Endothelial cell of umbilical vein (primary cell): Measurements from ENCODE around the gene WDR5. TPM values are rescaled to one million over a fixed set of nuclear protein-coding genes. Genes with fewer than 3 reads are reported as not detected.

Source experiments
- BruUV-seq: library from RNA; stranded (reverse); fragments of 400-500 nt; replicated peaks from 2 replicates; lab custom pipeline; 2021; lab: Mats Ljungman, UMichigan
- CTCF ChIA-PET: fragments of 300-600, 350-600 bp; sonication (Branson Sonifier 250); formaldehyde crosslinking; loops from one replicate; lab custom pipeline; 2021; ENCODE audit warnings: antibody characterized with exemption, inconsistent platforms; lab: Charles Lee
- POLR2A ChIA-PET: fragments of 300-600, 350-600 bp; sonication (Branson Sonifier 250); formaldehyde crosslinking; loops from one replicate; lab custom pipeline; 2021; ENCODE audit warnings: antibody characterized with exemption, inconsistent platforms; lab: Charles Lee
- DNase-seq: peaks from one replicate; pipeline ENCODE4 v3.0.0-alpha.2; 2011; ENCODE audit warnings: low read depth, low spot score
- FAIRE-seq: peaks from 2 replicates; lab custom pipeline; 2011; peaks lifted over from hg19 to GRCh38; lab: Jason Lieb, UNC
- H2AFZ ChIP-seq: 2 replicates; pipeline ENCODE4 v1.6.0; 2012; ENCODE audit warnings: low read depth, low read length, control low read depth, inconsistent platforms
- H3K27ac ChIP-seq: 2 replicates; pipeline ENCODE4 v1.5.1; 2011; ENCODE audit warnings: low read depth, mild to moderate bottlenecking, control low read depth, low read length, moderate library complexity; ENCODE audit not compliant: insufficient read depth
- H3K27me3 ChIP-seq, 2 experiments: 2 replicates each; pipeline versions ENCODE4 v1.6.0 to v1.6.1; 2011; ENCODE audit warnings: low read length in 2 of 2, mixed read lengths in 1 of 2; ENCODE audit not compliant: control insufficient read depth in 2 of 2, insufficient read depth in 2 of 2
- H3K36me3 ChIP-seq, 2 experiments: 2 replicates in 1 of 2; 3 replicates in 1 of 2; pipeline ENCODE4 v1.5.1; 2011; ENCODE audit warnings: low read length in 2 of 2, mild to moderate bottlenecking in 1 of 2, moderate library complexity in 1 of 2; ENCODE audit not compliant: control insufficient read depth in 2 of 2, insufficient read depth in 2 of 2; ENCODE audit errors: extremely low read depth in 1 of 2
- H3K4me1 ChIP-seq: 3 replicates; pipeline ENCODE4 v1.5.1; 2011; ENCODE audit warnings: mild to moderate bottlenecking, low read length; ENCODE audit not compliant: control insufficient read depth, insufficient read depth; ENCODE audit errors: extremely low read depth
- H3K4me2 ChIP-seq: 2 replicates; pipeline ENCODE4 v1.6.1; 2011; ENCODE audit warnings: low read length, control low read depth, mixed read lengths; ENCODE audit not compliant: insufficient read depth
- H3K4me3 ChIP-seq, 3 experiments: fragments of 200-600 bp in 1 of 3; sonication (generic), shearing (Covaris generic) in 1 of 3; replicated peaks in 1 of 3; 2 replicates each; pipeline ENCODE4 v1.5.1; 2011 to 2016; ENCODE audit warnings: control low read depth in 3 of 3, low read length in 3 of 3, mild to moderate bottlenecking in 2 of 3, inconsistent platforms in 1 of 3, low read depth in 1 of 3, moderate library complexity in 1 of 3; ENCODE audit not compliant: insufficient read depth in 1 of 3
- H3K79me2 ChIP-seq: 2 replicates; pipeline ENCODE4 v1.6.0; 2012; ENCODE audit warnings: low read length, inconsistent platforms; ENCODE audit not compliant: control insufficient read depth, insufficient read depth
- H3K9ac ChIP-seq: replicated peaks from 2 replicates; pipeline ENCODE3; 2011; ENCODE audit warnings: low read length, control low read depth; ENCODE audit not compliant: insufficient read depth; ENCODE audit errors: extremely low read depth
- H3K9me1 ChIP-seq: replicated peaks from 3 replicates; pipeline ENCODE4 v1.6.0; 2011; ENCODE audit warnings: mild to moderate bottlenecking, low read length; ENCODE audit not compliant: control insufficient read depth, insufficient read depth; ENCODE audit errors: extremely low read depth
- H3K9me3 ChIP-seq: replicated peaks from 2 replicates; pipeline ENCODE4 v1.5.1; 2012; ENCODE audit warnings: low read length, inconsistent platforms; ENCODE audit not compliant: control insufficient read depth, insufficient read depth
- H4K20me1 ChIP-seq: replicated peaks from 2 replicates; pipeline ENCODE3; 2011; ENCODE audit warnings: mild to moderate bottlenecking, low read length; ENCODE audit not compliant: control insufficient read depth, insufficient read depth; ENCODE audit errors: extremely low read depth
- EZH2 ChIP-seq: IDR thresholded peaks from 2 replicates; pipeline ENCODE4 v1.6.1; 2012; ENCODE audit warnings: borderline replicate concordance, low read depth, mild to moderate bottlenecking, moderate library complexity, low read length, inconsistent platforms; ENCODE audit not compliant: severe bottlenecking
- FOS ChIP-seq: IDR thresholded peaks from 2 replicates; pipeline ENCODE4 v1.6.1; 2011; ENCODE audit warnings: mild to moderate bottlenecking, low read length, moderate library complexity, borderline replicate concordance; ENCODE audit not compliant: insufficient read depth
- GATA2 ChIP-seq: IDR thresholded peaks from 2 replicates; pipeline ENCODE4 v1.7.0; 2011; ENCODE audit warnings: low read depth, mild to moderate bottlenecking, moderate library complexity, mixed read lengths, low read length; ENCODE audit not compliant: insufficient read length, insufficient read depth
- JUN ChIP-seq: IDR thresholded peaks from 2 replicates; pipeline ENCODE4 v1.6.1; 2011; ENCODE audit warnings: borderline replicate concordance, low read depth; ENCODE audit not compliant: insufficient read length, insufficient read depth
- MYC ChIP-seq: IDR thresholded peaks from one replicate; pipeline ENCODE4 v1.6.1; 2011; ENCODE audit warnings: mild to moderate bottlenecking, low read depth, low read length
- POLR2A ChIP-seq: IDR thresholded peaks from 2 replicates; pipeline ENCODE4 v1.6.1; 2012; ENCODE audit warnings: low read depth, mild to moderate bottlenecking, control low read depth, low read length
- POLR2AphosphoS5 ChIP-seq: IDR thresholded peaks from 2 replicates; pipeline ENCODE4 v1.6.1; 2012; ENCODE audit warnings: low read depth, mild to moderate bottlenecking, control low read depth, low read length, moderate library complexity; ENCODE audit not compliant: insufficient read depth
- dilution Hi-C: fragments of 300-500 bp; cut with MboI; formaldehyde crosslinking; loops from one replicate; pipeline ENCODE4 v1.15.0; 2019; ENCODE audit warnings: low sequenced_read_pairs; ENCODE audit not compliant: extremely low pct_ligation_motif_present
- intact Hi-C: fragments of 100-400 bp; cut with micrococcal nuclease; formaldehyde crosslinking; loops from one replicate; pipeline ENCODE4 v1.10.0; 2022
- polyA plus RNA-seq, 4 experiments: library from polyadenylated mRNA; depleted of rRNA in 3 of 4; stranded (reverse) in 3 of 4; unstranded in 1 of 4; fragments of >200 nt; gene quantifications; 2 replicates each; pipeline versions ENCODE4 v1.2.1 to v1.2.3, GENCODE V29; 2011 to 2012; ENCODE audit warnings: missing spikeins in 1 of 4
- total RNA-seq: library from RNA; stranded (reverse); gene quantifications from 2 replicates; pipeline ENCODE4 v1.2.3, GENCODE V29; 2021
- TF ChIP-seq, protein P1 (sequence below), 2 donors: IDR thresholded peaks; 1 replicate in 1 of 2; 2 replicates in 1 of 2; pipeline ENCODE4 v1.5.1; 2011; ENCODE audit warnings: low read length in 2 of 2, mild to moderate bottlenecking in 2 of 2, moderate library complexity in 2 of 2, control low read depth in 1 of 2, inconsistent platforms in 1 of 2, low read depth in 1 of 2; ENCODE audit not compliant: insufficient read depth in 1 of 2; ENCODE audit errors: extremely low read depth in 1 of 2
- TF ChIP-seq, protein P2 (sequence below): IDR thresholded peaks from 2 replicates; pipeline ENCODE4 v1.6.1; 2011; ENCODE audit not compliant: insufficient read depth, insufficient read length

The WDR5 gene
- total and polyA plus RNA-seq, 2 donors (not counting 3 experiments of a cell fraction or from before 2014, with no cell fraction given) = 32.1 to 42.5 TPM

DNA sequence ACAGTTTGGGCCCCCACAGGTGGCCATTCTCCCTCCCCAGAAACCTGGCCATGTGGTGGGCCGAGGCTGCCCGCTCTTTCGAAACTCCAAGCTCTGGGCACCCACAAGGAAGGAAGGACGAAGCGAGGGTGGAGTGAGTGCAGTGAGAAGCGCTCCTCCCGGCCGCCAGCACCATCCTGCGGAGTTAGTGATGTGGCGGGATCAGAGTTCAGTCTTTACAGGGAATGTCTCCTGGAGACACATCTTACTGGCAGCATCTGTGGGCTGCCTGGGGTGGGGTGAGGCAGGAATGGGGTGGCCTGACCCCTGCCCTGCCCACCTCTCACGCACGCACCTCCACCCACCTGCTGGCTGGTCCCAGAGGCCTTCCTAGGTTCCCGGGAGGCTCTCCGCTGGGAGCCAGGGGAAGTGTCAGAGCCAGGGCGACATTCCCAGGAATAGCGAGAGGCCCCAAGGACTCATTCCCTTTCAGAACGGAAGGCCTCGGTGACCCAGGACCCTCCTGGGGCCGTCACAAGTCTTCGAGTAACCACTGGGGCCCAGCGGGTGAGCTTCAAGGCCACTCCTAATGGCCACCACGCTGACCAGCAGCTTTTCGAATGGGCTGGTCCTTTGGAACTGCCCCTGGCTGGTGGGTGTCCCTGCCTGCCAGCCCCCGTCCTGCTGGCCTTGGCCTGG, 34.0 kb downstream of the WDR5 start:
- DNase-seq (no peak), FAIRE-seq (no peak)
- no peak overlapping the region for H2AFZ ChIP-seq
- TF ChIP-seq MYC (no peak), GATA2 (no peak), POLR2A (no peak), EZH2 (no peak), JUN (no peak), FOS (no peak), POLR2AphosphoS5 (no peak)
- TF ChIP-seq, protein P1, sequence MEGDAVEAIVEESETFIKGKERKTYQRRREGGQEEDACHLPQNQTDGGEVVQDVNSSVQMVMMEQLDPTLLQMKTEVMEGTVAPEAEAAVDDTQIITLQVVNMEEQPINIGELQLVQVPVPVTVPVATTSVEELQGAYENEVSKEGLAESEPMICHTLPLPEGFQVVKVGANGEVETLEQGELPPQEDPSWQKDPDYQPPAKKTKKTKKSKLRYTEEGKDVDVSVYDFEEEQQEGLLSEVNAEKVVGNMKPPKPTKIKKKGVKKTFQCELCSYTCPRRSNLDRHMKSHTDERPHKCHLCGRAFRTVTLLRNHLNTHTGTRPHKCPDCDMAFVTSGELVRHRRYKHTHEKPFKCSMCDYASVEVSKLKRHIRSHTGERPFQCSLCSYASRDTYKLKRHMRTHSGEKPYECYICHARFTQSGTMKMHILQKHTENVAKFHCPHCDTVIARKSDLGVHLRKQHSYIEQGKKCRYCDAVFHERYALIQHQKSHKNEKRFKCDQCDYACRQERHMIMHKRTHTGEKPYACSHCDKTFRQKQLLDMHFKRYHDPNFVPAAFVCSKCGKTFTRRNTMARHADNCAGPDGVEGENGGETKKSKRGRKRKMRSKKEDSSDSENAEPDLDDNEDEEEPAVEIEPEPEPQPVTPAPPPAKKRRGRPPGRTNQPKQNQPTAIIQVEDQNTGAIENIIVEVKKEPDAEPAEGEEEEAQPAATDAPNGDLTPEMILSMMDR (IDR thresholded peaks at IDR 0.05; ENCODE audit: extremely low read depth in 1 of 2, insufficient read depth in 1 of 2, low read depth in 1 of 2, low read length in 2 of 2) = no peak
- TF ChIP-seq, protein P2, sequence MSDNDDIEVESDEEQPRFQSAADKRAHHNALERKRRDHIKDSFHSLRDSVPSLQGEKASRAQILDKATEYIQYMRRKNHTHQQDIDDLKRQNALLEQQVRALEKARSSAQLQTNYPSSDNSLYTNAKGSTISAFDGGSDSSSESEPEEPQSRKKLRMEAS = no peak
- H3K9ac ChIP-seq = no peak overlapping the region
- POLR2A ChIA-PET = no interaction called here
- CTCF ChIA-PET = interaction anchor here (1.1 to 5.1 kb wide), 4 partner anchors 171 to 273 kb away, joined by 4 to 133 read pairs (median 8); no protein-coding TSS in a partner anchor
- H4K20me1 ChIP-seq = no peaks in the 10 kb centered on the region
- no peak overlapping the region for H3K4me2 ChIP-seq
- dilution Hi-C loops (no loop called here), intact Hi-C loops (loop anchor here (1.0 kb wide), 1 partner anchor 273 kb away; no protein-coding TSS in a partner anchor)
- no peaks in the 10 kb centered on the region for H3K9me3 ChIP-seq
- no peaks in the 10 kb centered on the region for H3K4me1 ChIP-seq
- no peaks in the 10 kb centered on the region for H3K79me2 ChIP-seq
- no peak overlapping the region for H3K27ac ChIP-seq
- H3K4me3 ChIP-seq = no peak overlapping the region
- no peaks in the 10 kb centered on the region for H3K36me3 ChIP-seq
- H3K27me3 ChIP-seq = no peaks in the 10 kb centered on the region
- BruUV-seq = no TSS peak
- no peaks in the 10 kb centered on the region for H3K9me1 ChIP-seq
